HCT116 (cell line): ENCODE results near the gene MNAT1.

Experiments used
- CEBPB ChIP-seq: IDR thresholded peaks from 2 replicates; pipeline ENCODE4 v1.6.1; 2012; ENCODE audit warnings: low read depth
- EZH2 ChIP-seq: fragments of 200-600 bp; sonication (generic); IDR thresholded peaks from 2 replicates; pipeline ENCODE4 v1.6.1; 2017; ENCODE audit warnings: antibody characterized with exemption, mixed run types
- EZH2phosphoT487 ChIP-seq: fragments of 200-600 bp; IDR thresholded peaks from 2 replicates; pipeline ENCODE4 v1.6.1; 2018; ENCODE audit warnings: antibody characterized with exemption, borderline replicate concordance
- FOSL1 ChIP-seq: IDR thresholded peaks from 2 replicates; pipeline ENCODE4 v1.6.1; 2012; ENCODE audit warnings: low read depth
- POLR2A ChIP-seq: IDR thresholded peaks from 2 replicates; pipeline ENCODE4 v1.7.0; 2011; ENCODE audit warnings: borderline replicate concordance; ENCODE audit not compliant: insufficient read depth, insufficient read length; ENCODE audit errors: extremely low read depth
- POLR2AphosphoS5 ChIP-seq: IDR thresholded peaks from 2 replicates; pipeline ENCODE4 v1.6.1; 2011; ENCODE audit warnings: mild to moderate bottlenecking, low read depth, low read length, moderate library complexity
- SIN3A ChIP-seq: IDR thresholded peaks from 2 replicates; pipeline ENCODE4 v1.6.1; 2012; ENCODE audit warnings: low read depth
- TCF7L2 ChIP-seq: IDR thresholded peaks from 2 replicates; pipeline ENCODE4 v1.7.0; 2011; ENCODE audit warnings: borderline replicate concordance, inconsistent platforms; ENCODE audit not compliant: insufficient read depth, insufficient read length; ENCODE audit errors: extremely low read depth
- YY1 ChIP-seq: IDR thresholded peaks from 2 replicates; pipeline ENCODE4 v1.6.1; 2011; ENCODE audit warnings: low read length, low read depth, moderate library complexity, mild to moderate bottlenecking; ENCODE audit not compliant: insufficient replicate concordance; ENCODE audit errors: extremely low read depth
- ZFX ChIP-seq: fragments of 450-650 bp; IDR thresholded peaks from 2 replicates; pipeline ENCODE4 v1.6.1; 2017
- TF ChIP-seq, protein P1 (sequence below), 3 experiments: fragments of 200-600 bp in 1 of 3; sonication (generic) in 1 of 3; IDR thresholded peaks in 2 of 3; conservative IDR thresholded peaks in 1 of 3; 2 replicates each; pipeline ENCODE4 v1.5.1; 2012 to 2017; ENCODE audit warnings: low read depth in 2 of 3, low read length in 2 of 3, antibody characterized with exemption in 1 of 3, borderline replicate concordance in 1 of 3, control low read depth in 1 of 3, mild to moderate bottlenecking in 1 of 3, mixed read lengths in 1 of 3, mixed run types in 1 of 3, moderate library complexity in 1 of 3; ENCODE audit not compliant: insufficient read depth in 1 of 3

DNA sequence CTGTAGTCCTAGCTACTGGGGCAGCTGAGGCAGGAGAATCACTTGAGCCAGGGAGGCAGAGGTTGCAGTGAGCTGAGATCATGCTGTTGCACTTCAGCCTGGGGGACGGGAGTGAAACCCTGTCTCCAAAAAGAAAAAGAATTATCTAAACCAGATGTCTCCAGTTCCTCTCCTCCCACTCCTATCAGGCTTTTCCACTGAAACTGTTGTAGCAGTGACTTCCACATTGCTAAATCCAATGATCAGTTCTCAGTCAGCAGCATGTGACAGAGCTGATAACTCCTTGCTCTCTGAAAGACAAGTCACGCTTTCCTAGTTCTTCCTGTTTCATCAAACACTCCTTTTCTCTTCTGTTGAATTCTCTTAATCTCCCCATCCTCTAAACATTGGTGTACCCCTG, 255.0 kb downstream of the MNAT1 start:
- TF ChIP-seq, protein P1, sequence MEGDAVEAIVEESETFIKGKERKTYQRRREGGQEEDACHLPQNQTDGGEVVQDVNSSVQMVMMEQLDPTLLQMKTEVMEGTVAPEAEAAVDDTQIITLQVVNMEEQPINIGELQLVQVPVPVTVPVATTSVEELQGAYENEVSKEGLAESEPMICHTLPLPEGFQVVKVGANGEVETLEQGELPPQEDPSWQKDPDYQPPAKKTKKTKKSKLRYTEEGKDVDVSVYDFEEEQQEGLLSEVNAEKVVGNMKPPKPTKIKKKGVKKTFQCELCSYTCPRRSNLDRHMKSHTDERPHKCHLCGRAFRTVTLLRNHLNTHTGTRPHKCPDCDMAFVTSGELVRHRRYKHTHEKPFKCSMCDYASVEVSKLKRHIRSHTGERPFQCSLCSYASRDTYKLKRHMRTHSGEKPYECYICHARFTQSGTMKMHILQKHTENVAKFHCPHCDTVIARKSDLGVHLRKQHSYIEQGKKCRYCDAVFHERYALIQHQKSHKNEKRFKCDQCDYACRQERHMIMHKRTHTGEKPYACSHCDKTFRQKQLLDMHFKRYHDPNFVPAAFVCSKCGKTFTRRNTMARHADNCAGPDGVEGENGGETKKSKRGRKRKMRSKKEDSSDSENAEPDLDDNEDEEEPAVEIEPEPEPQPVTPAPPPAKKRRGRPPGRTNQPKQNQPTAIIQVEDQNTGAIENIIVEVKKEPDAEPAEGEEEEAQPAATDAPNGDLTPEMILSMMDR (IDR thresholded peaks at IDR 0.05 in 2 of 3, conservative IDR thresholded peaks at IDR 0.05 in 1 of 3; ENCODE audit: borderline replicate concordance in 1 of 3, insufficient read depth in 1 of 3, low read depth in 2 of 3, low read length in 2 of 3): no peak
- no peak for TF ChIP-seq POLR2A
- no peak for TF ChIP-seq YY1
- TF ChIP-seq ZFX: no peak
- TF ChIP-seq POLR2AphosphoS5: no peak
- no peak for TF ChIP-seq FOSL1
- TF ChIP-seq CEBPB: no peak
- no peak for TF ChIP-seq EZH2phosphoT487
- no peak for TF ChIP-seq SIN3A
- TF ChIP-seq TCF7L2: no peak
- TF ChIP-seq EZH2: no peak
